CD4-positive, alpha-beta T cell (primary cell): Measurements from ENCODE around the gene MAPKAP1. TPM values are rescaled to one million over a fixed set of nuclear protein-coding genes. Genes with fewer than 3 reads are reported as not detected.

Source experiments
- ATAC-seq: fragments of 200-7000 bp; cut with Tn5 transposase; one replicate; pipeline ENCODE4 v1.10.0; 2022; ENCODE audit warnings: mild to moderate bottlenecking; ENCODE audit not compliant: poor library complexity
- CTCF ChIA-PET: fragments of 350-600 bp; sonication (Branson Sonifier 250); formaldehyde crosslinking; loops from one replicate; lab custom pipeline; 2021; ENCODE audit warnings: antibody characterized with exemption, inconsistent platforms; lab: Charles Lee
- POLR2A ChIA-PET: fragments of 350-600 bp; sonication (Branson Sonifier 250); formaldehyde crosslinking; loops from one replicate; lab custom pipeline; 2021; ENCODE audit warnings: antibody characterized with exemption, inconsistent platforms; lab: Charles Lee
- DNase-seq, 14 experiments: peaks; one replicate each; pipeline ENCODE4 v3.0.0-alpha.2; 2013 to 2020; ENCODE audit warnings: mixed read lengths in 2 of 14
- H3K27ac ChIP-seq, 2 donors: one replicate each; pipeline versions ENCODE4 v1.5.1 to v1.7.0; 2013; ENCODE audit warnings: low read length in 2 of 2, low read depth in 1 of 2, mild to moderate bottlenecking in 1 of 2
- H3K27me3 ChIP-seq, 2 experiments: 1 replicate in 1 of 2; 2 replicates in 1 of 2; pipeline versions ENCODE4 v1.6.1 to v1.7.0; 2013; ENCODE audit warnings: low read length in 2 of 2, control low read depth in 1 of 2, mild to moderate bottlenecking in 1 of 2, moderate library complexity in 1 of 2; ENCODE audit not compliant: insufficient read depth in 2 of 2, control insufficient read depth in 1 of 2
- H3K36me3 ChIP-seq: one replicate; pipeline ENCODE4 v1.6.1; 2013; ENCODE audit warnings: low read length, control low read depth; ENCODE audit not compliant: insufficient read depth
- H3K4me1 ChIP-seq: one replicate; pipeline ENCODE4 v1.6.1; 2013; ENCODE audit warnings: low read length, control low read depth; ENCODE audit not compliant: insufficient read depth
- H3K4me3 ChIP-seq: one replicate; pipeline ENCODE4 v1.5.1; 2013; ENCODE audit warnings: mild to moderate bottlenecking, low read length, moderate library complexity
- H3K9me3 ChIP-seq, 2 experiments: 1 replicate in 1 of 2; 2 replicates in 1 of 2; pipeline versions ENCODE4 v1.6.1 to v1.7.0; 2013; ENCODE audit warnings: low read length in 2 of 2, mild to moderate bottlenecking in 2 of 2, control low read depth in 1 of 2, moderate library complexity in 1 of 2; ENCODE audit not compliant: control insufficient read depth in 1 of 2, insufficient read depth in 1 of 2
- H3K27ac Mint-ChIP-seq: one replicate; pipeline ENCODE4 v1.8.0; 2020; ENCODE audit warnings: mixed read lengths
- H3K27me3 Mint-ChIP-seq: one replicate; pipeline ENCODE4 v1.8.0; 2021; ENCODE audit warnings: mixed read lengths
- H3K36me3 Mint-ChIP-seq: one replicate; pipeline ENCODE4 v1.8.0; 2021; ENCODE audit warnings: low read depth, mixed read lengths
- H3K4me1 Mint-ChIP-seq: one replicate; pipeline ENCODE4 v1.8.0; 2021; ENCODE audit warnings: low read depth, mixed read lengths
- H3K4me3 Mint-ChIP-seq: one replicate; pipeline ENCODE4 v1.8.0; 2020; ENCODE audit warnings: mild to moderate bottlenecking, mixed read lengths
- H3K9me3 Mint-ChIP-seq: one replicate; pipeline ENCODE4 v1.8.0; 2020; ENCODE audit warnings: mixed read lengths
- CTCF ChIP-seq: fragments of 200-600 bp; IDR thresholded peaks from one replicate; pipeline ENCODE4 v1.8.0; 2022; ENCODE audit warnings: antibody characterized with exemption, mild to moderate bottlenecking
- intact Hi-C, 2 experiments: fragments of 100-400 bp; cut with DNase I in 1 of 2; cut with micrococcal nuclease in 1 of 2; formaldehyde crosslinking; loops; one replicate each; pipeline versions ENCODE4 v1.15.1 to v1.9.0; 2023 to 2025; cut with DNase I, micrococcal nuclease
- total RNA-seq, 174 experiments: library from RNA in 2 of 174; stranded (reverse) in 2 of 174; gene quantifications; one replicate each; pipeline ENCODE4 v1.2.3 and lab custom pipeline; 2021 to 2026

MAPKAP1 gene
- total RNA-seq, 2 experiments from 2014 or later: 40.3 to 44.9 TPM

GRCh38 chr9:125631391-125632085, 75.5 kb downstream of the MAPKAP1 start:
- CTCF ChIA-PET: no interaction called here
- no peaks in the 10 kb centered on the region for H3K27me3 ChIP-seq
- intact Hi-C loops: loop anchor here in 1 of 2 experiments (2.0 kb wide), 1 partner anchor 223 kb away; no protein-coding TSS in a partner anchor
- no peaks in the 10 kb centered on the region for H3K9me3 ChIP-seq
- peaks cover 21% of the 10 kb centered on the region for H3K4me1 ChIP-seq
- no peak overlapping the region for H3K4me3 Mint-ChIP-seq
- no peaks in the 10 kb centered on the region for H3K36me3 Mint-ChIP-seq
- H3K9me3 Mint-ChIP-seq: no peaks in the 10 kb centered on the region
- ATAC-seq (peak; percentile 75), DNase-seq (peak in 4 of 14 experiments; percentile 19 to 54 (median 42))
- peaks cover 71% of the 10 kb centered on the region for H3K4me1 Mint-ChIP-seq
- no peaks in the 10 kb centered on the region for H3K27me3 Mint-ChIP-seq
- H3K36me3 ChIP-seq: peaks cover 2% of the 10 kb centered on the region
- POLR2A ChIA-PET: no interaction called here
- no peak overlapping the region for H3K4me3 ChIP-seq
- peak; percentile 29 for TF ChIP-seq CTCF
- no peak overlapping the region for H3K27ac ChIP-seq
- no peak overlapping the region for H3K27ac Mint-ChIP-seq

GRCh38 chr9:125630436-125630835, 76.6 kb downstream of the MAPKAP1 start:
- H3K4me1 ChIP-seq: peaks cover 21% of the 10 kb centered on the region
- Mint-ChIP-seq H3K27me3 (no peaks in the 10 kb centered on the region), H3K36me3 (no peaks in the 10 kb centered on the region), H3K4me3 (no peak overlapping the region), H3K4me1 (peaks cover 61% of the 10 kb centered on the region), H3K9me3 (no peaks in the 10 kb centered on the region), H3K27ac (no peak overlapping the region)
- no peaks in the 10 kb centered on the region for H3K27me3 ChIP-seq
- TF ChIP-seq CTCF: no peak
- CTCF ChIA-PET: interaction anchor here (1.4 kb wide), 1 partner anchor 223 kb away, joined by 5 read pairs; no protein-coding TSS in a partner anchor
- H3K27ac ChIP-seq: no peak overlapping the region
- no peaks in the 10 kb centered on the region for H3K9me3 ChIP-seq
- H3K4me3 ChIP-seq: no peak overlapping the region
- POLR2A ChIA-PET: no interaction called here
- no peak for DNase-seq
- peaks cover 1% of the 10 kb centered on the region for H3K36me3 ChIP-seq
- intact Hi-C loops: loop anchor here in 1 of 2 experiments (2.0 kb wide), 1 partner anchor 222 kb away; no protein-coding TSS in a partner anchor
- no peak for ATAC-seq

GRCh38 chr9:125629446-125629845, 77.6 kb downstream of the MAPKAP1 start:
- H3K4me1 ChIP-seq: peaks cover 21% of the 10 kb centered on the region

More at GRCh38 chr9:125629446-125629845, 77.6 kb downstream of the MAPKAP1 start:
- Histone ChIP-seq H3K36me3 (no peaks in the 10 kb centered on the region), H3K27me3 (no peaks in the 10 kb centered on the region), H3K4me3 (no peak overlapping the region), H3K27ac (no peak overlapping the region), H3K9me3 (no peaks in the 10 kb centered on the region)
- ChIA-PET CTCF (interaction anchor here (1.4 kb wide), 1 partner anchor 222 kb away, joined by 5 read pairs; no protein-coding TSS in a partner anchor), POLR2A (no interaction called here)
- no peak overlapping the region for H3K4me3 Mint-ChIP-seq
- intact Hi-C loops: no loop called here
- H3K27me3 Mint-ChIP-seq: no peaks in the 10 kb centered on the region
- DNase-seq (no peak), ATAC-seq (no peak)
- peaks cover 52% of the 10 kb centered on the region for H3K4me1 Mint-ChIP-seq
- H3K9me3 Mint-ChIP-seq: no peaks in the 10 kb centered on the region
- no peak overlapping the region for H3K27ac Mint-ChIP-seq
- TF ChIP-seq CTCF: no peak
- H3K36me3 Mint-ChIP-seq: no peaks in the 10 kb centered on the region
